ENCODE results near the gene ASB1. TPM values are rescaled to one million over a fixed set of nuclear protein-coding genes. Genes with fewer than 3 reads are reported as not detected.

ASB1 gene
- total and polyA plus RNA-seq, 2 of the 13 experiments (the other 11 are each of a cell fraction or from before 2014, with no cell fraction given): 48.6 to 49.2 TPM

DNA sequence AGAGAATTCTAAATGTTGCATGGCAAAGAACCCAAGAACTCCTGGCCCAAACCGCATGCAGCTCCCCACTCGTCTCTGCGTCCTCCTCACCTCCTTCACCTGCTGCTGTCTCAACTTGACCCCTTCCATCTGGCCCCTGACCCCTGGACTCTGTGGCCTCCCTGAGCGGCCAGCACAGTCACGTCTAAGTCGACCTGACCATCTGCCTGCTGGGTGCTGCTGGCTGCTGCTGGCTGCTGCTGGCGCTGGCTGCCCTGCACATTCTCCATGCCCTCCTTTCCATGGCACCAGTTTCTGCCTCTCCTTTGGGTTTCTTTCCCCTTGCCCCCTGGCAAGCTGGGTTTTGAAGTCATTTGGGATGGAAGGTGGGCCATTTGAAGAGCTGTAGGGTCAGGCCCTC is 30.1 kb upstream of the ASB1 start (continued):
- TF ChIP-seq, protein P1, sequence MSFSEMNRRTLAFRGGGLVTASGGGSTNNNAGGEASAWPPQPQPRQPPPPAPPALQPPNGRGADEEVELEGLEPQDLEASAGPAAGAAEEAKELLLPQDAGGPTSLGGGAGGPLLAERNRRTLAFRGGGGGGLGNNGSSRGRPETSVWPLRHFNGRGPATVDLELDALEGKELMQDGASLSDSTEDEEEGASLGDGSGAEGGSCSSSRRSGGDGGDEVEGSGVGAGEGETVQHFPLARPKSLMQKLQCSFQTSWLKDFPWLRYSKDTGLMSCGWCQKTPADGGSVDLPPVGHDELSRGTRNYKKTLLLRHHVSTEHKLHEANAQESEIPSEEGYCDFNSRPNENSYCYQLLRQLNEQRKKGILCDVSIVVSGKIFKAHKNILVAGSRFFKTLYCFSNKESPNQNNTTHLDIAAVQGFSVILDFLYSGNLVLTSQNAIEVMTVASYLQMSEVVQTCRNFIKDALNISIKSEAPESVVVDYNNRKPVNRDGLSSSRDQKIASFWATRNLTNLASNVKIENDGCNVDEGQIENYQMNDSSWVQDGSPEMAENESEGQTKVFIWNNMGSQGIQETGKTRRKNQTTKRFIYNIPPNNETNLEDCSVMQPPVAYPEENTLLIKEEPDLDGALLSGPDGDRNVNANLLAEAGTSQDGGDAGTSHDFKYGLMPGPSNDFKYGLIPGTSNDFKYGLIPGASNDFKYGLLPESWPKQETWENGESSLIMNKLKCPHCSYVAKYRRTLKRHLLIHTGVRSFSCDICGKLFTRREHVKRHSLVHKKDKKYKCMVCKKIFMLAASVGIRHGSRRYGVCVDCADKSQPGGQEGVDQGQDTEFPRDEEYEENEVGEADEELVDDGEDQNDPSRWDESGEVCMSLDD (CRISPR knock-in tag; IDR thresholded peaks at IDR 0.05; ENCODE audit: borderline replicate concordance): no peak
- TF ChIP-seq CENPT (CRISPR knock-in tag; IDR thresholded peaks at IDR 0.05; ENCODE audit: low read depth) (no peak), ZNF83 (CRISPR knock-in tag; IDR thresholded peaks at IDR 0.05; ENCODE audit: borderline replicate concordance) (no peak), ZFP62 (CRISPR knock-in tag; IDR thresholded peaks at IDR 0.05) (no peak), DMAP1 (CRISPR knock-in tag; IDR thresholded peaks at IDR 0.05) (no peak), ZNF850 (CRISPR knock-in tag; conservative IDR thresholded peaks at IDR 0.05) (no peak), ZBTB38 (CRISPR knock-in tag; IDR thresholded peaks at IDR 0.05) (peak; percentile 63; the same call in 1 of the 2 replicates), NR2F2 (IDR thresholded peaks at IDR 0.05; ENCODE audit: borderline replicate concordance, low read depth) (peak; percentile 16; the same call in 1 of the 2 replicates), LCORL (IDR thresholded peaks at IDR 0.05) (no peak), LCORL (CRISPR knock-in tag; IDR thresholded peaks at IDR 0.05) (no peak), SYNCRIP (IDR thresholded peaks at IDR 0.05; ENCODE audit: insufficient read depth, low read depth, low read length) (no peak), ARNT2 (CRISPR knock-in tag; IDR thresholded peaks at IDR 0.05; ENCODE audit: low read depth) (no peak), AGO1 (IDR thresholded peaks at IDR 0.05; ENCODE audit: low read depth, low read length, poor library complexity, severe bottlenecking) (no peak), SOX5 (CRISPR knock-in tag; IDR thresholded peaks at IDR 0.05; ENCODE audit: borderline replicate concordance) (no peak), SP5 (CRISPR knock-in tag; IDR thresholded peaks at IDR 0.05; ENCODE audit: borderline replicate concordance, low read depth) (no peak), SKI (IDR thresholded peaks at IDR 0.05; ENCODE audit: partially characterized antibody) (no peak), PHB2 (IDR thresholded peaks at IDR 0.05; ENCODE audit: partially characterized antibody) (no peak), MYNN (CRISPR knock-in tag; IDR thresholded peaks at IDR 0.05; ENCODE audit: low read depth) (no peak), POGZ (CRISPR knock-in tag; IDR thresholded peaks at IDR 0.05) (peak; percentile 38; the same call in 1 of the 2 replicates), MATR3 (CRISPR knock-in tag; IDR thresholded peaks at IDR 0.05) (no peak), ZNF724P (CRISPR knock-in tag; IDR thresholded peaks at IDR 0.05; ENCODE audit: borderline replicate concordance) (no peak), ZNF337 (CRISPR knock-in tag; IDR thresholded peaks at IDR 0.05; ENCODE audit: borderline replicate concordance, low read depth) (no peak), ZFP82 (CRISPR knock-in tag; IDR thresholded peaks at IDR 0.05; ENCODE audit: borderline replicate concordance) (no peak), ZNF160 (CRISPR knock-in tag; IDR thresholded peaks at IDR 0.05) (no peak), ZNF552 (CRISPR knock-in tag; IDR thresholded peaks at IDR 0.05; ENCODE audit: borderline replicate concordance) (no peak), SMARCE1 (IDR thresholded peaks at IDR 0.05; ENCODE audit: borderline replicate concordance) (no peak), KLF6 (CRISPR knock-in tag; IDR thresholded peaks at IDR 0.05) (no peak), SALL1 (CRISPR knock-in tag; IDR thresholded peaks at IDR 0.05) (0 out of 2 replicates have a peak, but pooled peaks have one; percentile 15), ZNF550 (CRISPR knock-in tag; IDR thresholded peaks at IDR 0.05; ENCODE audit: borderline replicate concordance) (no peak)
- TF ChIP-seq, protein P2, sequence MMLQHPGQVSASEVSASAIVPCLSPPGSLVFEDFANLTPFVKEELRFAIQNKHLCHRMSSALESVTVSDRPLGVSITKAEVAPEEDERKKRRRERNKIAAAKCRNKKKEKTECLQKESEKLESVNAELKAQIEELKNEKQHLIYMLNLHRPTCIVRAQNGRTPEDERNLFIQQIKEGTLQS (CRISPR knock-in tag; IDR thresholded peaks at IDR 0.05): no peak
- TF ChIP-seq, protein P3, sequence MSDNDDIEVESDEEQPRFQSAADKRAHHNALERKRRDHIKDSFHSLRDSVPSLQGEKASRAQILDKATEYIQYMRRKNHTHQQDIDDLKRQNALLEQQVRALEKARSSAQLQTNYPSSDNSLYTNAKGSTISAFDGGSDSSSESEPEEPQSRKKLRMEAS (IDR thresholded peaks at IDR 0.05): no peak

Data from HepG2 (cell line).